GM12874 (cell line): ENCODE data around the gene CHRNA9.

Experiments used
- TF ChIP-seq, protein P1 (sequence below): IDR thresholded peaks from 2 replicates; pipeline ENCODE4 v1.5.1; 2011; ENCODE audit warnings: low read depth, mild to moderate bottlenecking, control low read depth, low read length, moderate library complexity; ENCODE audit not compliant: insufficient read depth

The CHRNA9 gene

DNA sequence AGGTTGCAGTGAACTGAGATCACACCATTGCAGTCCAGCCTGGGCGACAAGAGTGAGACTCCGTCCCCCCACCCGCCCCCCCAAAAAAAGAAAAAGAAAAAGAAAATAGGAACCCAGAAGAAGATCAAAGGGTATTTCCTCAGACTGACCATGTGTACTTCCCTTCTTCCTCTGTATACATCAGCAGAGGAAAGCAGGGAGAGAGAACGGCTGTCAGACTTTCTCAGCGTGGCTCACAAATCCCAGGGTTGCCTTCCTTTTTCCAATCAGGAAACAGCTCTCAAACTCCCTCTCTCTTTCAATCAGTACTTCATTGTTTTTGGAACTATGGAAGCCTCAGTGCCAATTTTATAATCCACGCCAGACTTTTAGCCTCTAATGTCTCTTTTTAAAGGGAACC, 59.1 kb downstream of the CHRNA9 start:
- TF ChIP-seq, protein P1, sequence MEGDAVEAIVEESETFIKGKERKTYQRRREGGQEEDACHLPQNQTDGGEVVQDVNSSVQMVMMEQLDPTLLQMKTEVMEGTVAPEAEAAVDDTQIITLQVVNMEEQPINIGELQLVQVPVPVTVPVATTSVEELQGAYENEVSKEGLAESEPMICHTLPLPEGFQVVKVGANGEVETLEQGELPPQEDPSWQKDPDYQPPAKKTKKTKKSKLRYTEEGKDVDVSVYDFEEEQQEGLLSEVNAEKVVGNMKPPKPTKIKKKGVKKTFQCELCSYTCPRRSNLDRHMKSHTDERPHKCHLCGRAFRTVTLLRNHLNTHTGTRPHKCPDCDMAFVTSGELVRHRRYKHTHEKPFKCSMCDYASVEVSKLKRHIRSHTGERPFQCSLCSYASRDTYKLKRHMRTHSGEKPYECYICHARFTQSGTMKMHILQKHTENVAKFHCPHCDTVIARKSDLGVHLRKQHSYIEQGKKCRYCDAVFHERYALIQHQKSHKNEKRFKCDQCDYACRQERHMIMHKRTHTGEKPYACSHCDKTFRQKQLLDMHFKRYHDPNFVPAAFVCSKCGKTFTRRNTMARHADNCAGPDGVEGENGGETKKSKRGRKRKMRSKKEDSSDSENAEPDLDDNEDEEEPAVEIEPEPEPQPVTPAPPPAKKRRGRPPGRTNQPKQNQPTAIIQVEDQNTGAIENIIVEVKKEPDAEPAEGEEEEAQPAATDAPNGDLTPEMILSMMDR: no peak

DNA sequence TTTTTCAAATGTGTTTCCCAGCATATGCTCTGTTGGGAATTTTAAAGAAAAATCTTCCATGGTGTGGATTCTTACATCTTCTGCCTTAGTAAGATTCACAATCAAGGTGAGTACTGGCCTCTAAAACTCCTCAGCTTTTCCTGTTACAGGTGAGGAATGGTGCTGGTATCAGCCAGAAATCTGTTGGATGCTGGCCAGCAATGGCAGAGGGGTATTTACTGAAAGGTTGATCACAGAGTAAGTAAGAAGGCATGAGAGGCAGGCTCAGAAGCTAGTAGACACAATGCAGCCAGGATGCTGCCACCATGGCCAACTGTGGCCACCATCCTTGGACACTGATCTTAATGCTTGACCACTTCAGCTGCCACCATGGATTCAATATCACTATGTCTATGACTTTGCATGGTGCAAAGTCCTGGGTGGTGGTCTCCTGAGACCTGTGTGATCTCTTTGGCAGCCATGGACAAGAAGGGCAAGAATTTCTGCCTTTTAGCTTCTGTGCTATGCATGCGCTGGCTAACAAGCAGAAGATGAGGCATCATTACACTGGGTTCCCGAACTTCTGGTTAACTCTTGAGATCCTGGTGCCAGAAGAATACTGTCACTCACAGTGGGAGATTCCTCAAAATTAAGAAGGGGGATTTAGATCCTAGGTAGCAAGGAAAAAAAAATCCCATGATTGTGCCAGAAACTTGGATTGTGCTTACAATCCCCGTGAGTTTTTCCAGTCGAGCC, 60.2 kb downstream of the CHRNA9 start:
- TF ChIP-seq, protein P1: no peak

DNA sequence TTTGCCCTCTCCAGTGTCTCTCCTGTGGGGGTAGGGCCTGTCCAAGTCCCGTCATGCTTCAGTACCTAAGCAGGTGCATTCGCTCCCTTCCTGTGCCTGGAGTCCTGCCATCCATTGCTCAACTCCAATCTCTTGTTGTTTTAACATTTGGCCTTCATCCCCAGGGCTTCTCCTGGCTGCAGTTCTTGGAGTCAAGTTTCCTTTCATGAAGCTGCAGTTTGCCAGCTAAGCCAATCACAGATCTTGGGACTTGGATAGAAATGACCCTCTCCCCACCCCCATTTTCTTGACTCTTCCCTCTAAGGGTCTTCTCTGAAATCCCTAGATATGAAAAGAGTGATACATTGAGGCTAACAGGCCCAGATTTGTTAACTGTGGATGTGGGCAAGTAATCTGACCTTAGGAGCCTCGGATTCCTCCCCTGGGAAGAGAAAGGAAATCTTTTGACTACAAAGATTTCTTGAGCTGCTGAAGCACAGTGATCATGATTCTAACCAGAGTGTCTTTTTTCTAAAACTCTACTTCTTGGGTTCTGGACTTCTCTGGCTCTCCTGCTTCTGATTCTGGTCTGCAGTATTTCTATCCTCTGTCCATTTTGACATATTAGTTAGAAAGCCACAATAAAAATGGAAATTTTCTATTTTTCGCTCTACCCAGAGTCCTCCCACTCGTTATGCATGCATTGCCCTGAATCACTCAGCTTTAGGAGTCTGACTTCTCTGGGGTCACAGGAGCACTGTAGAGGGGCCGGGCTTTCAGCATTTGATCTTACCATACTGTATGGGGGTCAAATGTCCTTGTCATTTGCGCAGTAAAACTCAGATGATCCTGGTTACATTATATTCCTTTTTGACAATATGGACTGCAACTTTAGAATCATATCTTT, 61.0 kb downstream of the CHRNA9 start:
- TF ChIP-seq, protein P1: no peak

DNA sequence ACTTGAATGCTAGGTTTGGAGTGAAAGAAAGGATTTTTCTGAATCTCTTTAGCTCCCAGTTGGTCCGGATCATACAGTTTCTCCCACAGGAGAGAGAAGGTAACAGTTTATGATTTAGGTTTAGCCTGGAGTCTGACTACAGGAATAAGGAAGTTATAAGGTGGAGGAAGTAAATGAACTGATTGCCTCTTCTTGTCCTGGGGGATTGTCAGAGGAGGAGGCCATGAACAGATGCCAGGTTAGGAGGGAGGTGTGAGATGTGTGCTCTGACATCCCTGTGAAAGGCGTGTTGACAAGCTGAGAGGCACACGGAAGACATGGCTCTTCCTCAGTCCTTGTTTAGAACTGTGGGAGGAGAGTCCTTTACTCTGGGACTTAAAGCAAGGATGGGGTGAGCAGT, 64.4 kb downstream of the CHRNA9 start:
- TF ChIP-seq, protein P1: no peak

DNA sequence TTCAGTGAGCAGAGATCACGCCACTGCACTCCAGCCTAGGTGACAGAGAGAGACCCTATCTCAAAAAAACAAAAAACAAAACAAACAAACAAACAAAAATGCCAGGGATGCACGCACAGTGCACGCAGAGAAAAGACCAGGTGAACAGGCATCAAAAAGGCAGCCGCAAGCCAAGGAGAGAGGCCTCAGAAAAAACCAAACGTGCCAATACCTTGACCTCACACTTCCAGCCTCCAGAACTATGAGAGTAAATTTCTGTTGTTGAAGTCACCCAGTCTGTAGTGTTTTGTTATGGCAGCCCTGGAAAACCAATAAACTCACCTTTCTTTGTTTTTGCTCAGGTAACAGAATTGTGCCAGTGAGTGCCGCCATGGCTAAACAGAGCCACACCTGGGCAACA, 66.0 kb downstream of the CHRNA9 start:
- TF ChIP-seq, protein P1: no peak

DNA sequence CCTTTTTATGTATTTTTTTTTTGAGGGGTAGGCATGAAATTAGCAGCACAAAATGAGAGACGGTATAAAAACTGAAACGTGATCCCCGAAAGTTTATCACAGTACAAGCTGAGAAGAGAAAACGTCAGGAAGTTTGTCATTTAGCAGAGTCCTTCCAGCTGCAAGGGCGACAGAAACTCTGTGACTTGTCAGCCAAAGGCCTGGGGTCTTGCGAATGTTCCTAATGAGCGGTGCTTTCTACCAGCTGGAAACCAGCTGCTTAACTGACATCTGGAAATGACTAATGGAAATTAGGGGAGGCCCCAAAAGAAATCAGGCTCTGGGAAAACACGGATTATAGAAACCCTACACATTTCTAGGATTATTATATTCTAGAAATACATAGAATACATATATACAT, 66.5 kb downstream of the CHRNA9 start:
- TF ChIP-seq, protein P1: no peak

DNA sequence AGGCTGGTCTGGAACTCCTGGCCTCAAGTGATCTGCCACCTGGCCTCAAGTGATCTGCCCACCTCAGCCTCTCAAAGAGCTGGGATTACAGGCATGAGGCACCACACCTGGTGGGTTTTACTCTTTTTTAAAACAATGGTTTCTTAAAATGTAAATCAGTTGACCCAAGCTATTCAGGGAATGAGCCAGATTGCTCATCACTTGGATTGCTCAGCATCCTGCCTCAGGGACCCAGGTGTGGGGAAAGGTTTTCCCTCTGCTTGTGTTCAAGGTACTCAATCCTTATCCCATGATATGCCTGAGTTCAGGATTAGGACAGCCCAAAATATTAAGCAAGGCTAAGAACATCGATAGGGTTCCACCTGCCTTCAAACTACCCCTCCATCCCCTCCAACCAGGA, 67.4 kb downstream of the CHRNA9 start:
- TF ChIP-seq, protein P1: no peak
